SK-N-SH treated with all-trans-retinoic acid at 6 μM for 48 hours (cell line): Measurements from ENCODE around the gene CPN1.
"Not testable (repeated sequence)": the region's sequence is repeated elsewhere in the genome, so short reads cannot be mapped to it uniquely, and the experiment has no call there.

ENCODE experiments used
- ATAC-seq: fragments of 200-7000 bp; cut with Tn5 transposase; 3 replicates; pipeline ENCODE4 v1.9.1; 2020; ENCODE audit warnings: mild to moderate bottlenecking, moderate library complexity
- ARNTL ChIP-seq: fragments of 450-650 bp; formaldehyde crosslinking; IDR thresholded peaks from 2 replicates; pipeline ENCODE4 v1.5.0; 2020; ENCODE audit warnings: low read depth, mild to moderate bottlenecking, moderate library complexity, borderline replicate concordance
- CSRNP3 ChIP-seq: fragments of 250-450 bp; sonication (Bioruptor Pico); IDR thresholded peaks from 2 replicates; pipeline ENCODE4 v1.5.1; 2021; ENCODE audit warnings: mild to moderate bottlenecking, moderate library complexity
- ESRRG ChIP-seq: fragments of 250-450 bp; sonication (Bioruptor Pico); IDR thresholded peaks from 2 replicates; pipeline ENCODE4 v1.6.1; 2021; ENCODE audit warnings: mild to moderate bottlenecking
- GLIS3 ChIP-seq: fragments of 250-450 bp; sonication (Bioruptor Pico); IDR thresholded peaks from 2 replicates; pipeline ENCODE4 v1.5.0; 2020; ENCODE audit warnings: mild to moderate bottlenecking, moderate library complexity
- ISL1 ChIP-seq: fragments of 250-450 bp; sonication (Bioruptor Pico); IDR thresholded peaks from 2 replicates; pipeline ENCODE4 v2.1.2; 2022; ENCODE audit warnings: mild to moderate bottlenecking, moderate library complexity
- OSR1 ChIP-seq: fragments of 250-450 bp; sonication (Bioruptor Pico); IDR thresholded peaks from 2 replicates; pipeline ENCODE4 v1.8.0; 2022; ENCODE audit warnings: moderate library complexity, mild to moderate bottlenecking, inconsistent platforms
- PATZ1 ChIP-seq: fragments of 250-450 bp; sonication (Bioruptor Pico); IDR thresholded peaks from 2 replicates; pipeline ENCODE4 v1.8.0; 2020; ENCODE audit warnings: mild to moderate bottlenecking, moderate library complexity, borderline replicate concordance
- POU6F1 ChIP-seq: fragments of 250-450 bp; sonication (Bioruptor Pico); IDR thresholded peaks from 2 replicates; pipeline ENCODE4 v1.8.0; 2021; ENCODE audit warnings: low read depth, mild to moderate bottlenecking, moderate library complexity, borderline replicate concordance
- TCF4 ChIP-seq: fragments of 250-450 bp; sonication (Bioruptor Pico); IDR thresholded peaks from 2 replicates; pipeline ENCODE4 v1.8.0; 2021; ENCODE audit warnings: mild to moderate bottlenecking, moderate library complexity, borderline replicate concordance
- TOX ChIP-seq: fragments of 250-450 bp; sonication (Bioruptor Pico); IDR thresholded peaks from 2 replicates; pipeline ENCODE4 v1.8.0; 2021; ENCODE audit warnings: mild to moderate bottlenecking, moderate library complexity, borderline replicate concordance
- TSHZ2 ChIP-seq: fragments of 250-450 bp; sonication (Bioruptor Pico); IDR thresholded peaks from 2 replicates; pipeline ENCODE4 v1.5.0; 2020; ENCODE audit warnings: mild to moderate bottlenecking, moderate library complexity
- ZC3H10 ChIP-seq: fragments of 250-450 bp; sonication (Bioruptor Pico); IDR thresholded peaks from 2 replicates; pipeline ENCODE4 v1.5.1; 2021; ENCODE audit warnings: mild to moderate bottlenecking, moderate library complexity
- ZFP30 ChIP-seq: fragments of 450-650 bp; formaldehyde crosslinking; IDR thresholded peaks from 2 replicates; pipeline ENCODE4 v1.5.0; 2022; ENCODE audit warnings: mild to moderate bottlenecking, moderate library complexity
- ZNF70 ChIP-seq: fragments of 450-650 bp; formaldehyde crosslinking; IDR thresholded peaks from 2 replicates; pipeline ENCODE4 v1.5.0; 2020; ENCODE audit warnings: mild to moderate bottlenecking, moderate library complexity
- ZNF8 ChIP-seq: fragments of 450-650 bp; formaldehyde crosslinking; IDR thresholded peaks from 2 replicates; pipeline ENCODE4 v1.5.0; 2020; ENCODE audit warnings: mild to moderate bottlenecking, moderate library complexity

Gene CPN1

GRCh38 chr10:100129424-100129823, 47.8 kb upstream of the CPN1 start (continued):
- TF ChIP-seq TSHZ2 (CRISPR knock-in tag) (no peak), ZC3H10 (CRISPR knock-in tag) (no peak), OSR1 (CRISPR knock-in tag) (no peak), ZNF70 (no peak), TOX (CRISPR knock-in tag) (no peak)

GRCh38 chr10:100128951-100129350, 47.3 kb upstream of the CPN1 start:
- TF ChIP-seq TCF4 (CRISPR knock-in tag) (no peak), TSHZ2 (CRISPR knock-in tag) (no peak), ISL1 (CRISPR knock-in tag) (no peak), POU6F1 (CRISPR knock-in tag) (no peak), GLIS3 (CRISPR knock-in tag) (no peak), ZNF70 (no peak), ZFP30 (CRISPR knock-in tag) (no peak), ZNF8 (CRISPR knock-in tag) (no peak)
- ATAC-seq: no peak

GRCh38 chr10:100125335-100125734, 43.7 kb upstream of the CPN1 start:
- ATAC-seq: not testable (repeated sequence)

- TF ChIP-seq TCF4 (CRISPR knock-in tag) (no peak), PATZ1 (CRISPR knock-in tag) (no peak), CSRNP3 (no peak), TSHZ2 (CRISPR knock-in tag) (no peak), ARNTL (CRISPR knock-in tag) (no peak), ESRRG (no peak)
- no peak for ATAC-seq
Measured at GRCh38 chr10:100124097-100124496, 42.4 kb upstream of the CPN1 start.
